Skeletal muscle cell (primary cell): ENCODE results near the gene STX1A.

Experiments used
- DNase-seq: peaks from one replicate; pipeline ENCODE4 v3.0.0-alpha.2; 2010; ENCODE audit warnings: low read depth
- H3K4me3 ChIP-seq: 2 replicates; pipeline ENCODE4 v1.5.1; 2011; ENCODE audit warnings: low read depth, mild to moderate bottlenecking, control low read depth, low read length, moderate library complexity

STX1A gene

GRCh38 chr7:73718905-73719805, at the start of gene STX1A:
Gene STX1A (minus strand): TSS chr7:73719669. CDS start chr7:73719631, 38 bp downstream.
- peak within 1 kb of the TSS; percentile 81 for H3K4me3 ChIP-seq
- DNase-seq: no peak

- no peak overlapping the region for H3K4me3 ChIP-seq
- no peak for DNase-seq
Measured at GRCh38 chr7:73768641-73769480, 49.4 kb upstream of the STX1A start.

- no peak for DNase-seq
- H3K4me3 ChIP-seq: no peak overlapping the region
Measured at GRCh38 chr7:73766556-73767229, 47.2 kb upstream of the STX1A start.

GRCh38 chr7:73762659-73762999, 43.2 kb upstream of the STX1A start:
- H3K4me3 ChIP-seq: no peak overlapping the region
- no peak for DNase-seq

GRCh38 chr7:73761854-73762658, 42.6 kb upstream of the STX1A start:
- H3K4me3 ChIP-seq: no peak overlapping the region
- DNase-seq: no peak

GRCh38 chr7:73758581-73759138, 39.2 kb upstream of the STX1A start:
- H3K4me3 ChIP-seq: no peak overlapping the region
- DNase-seq: no peak

- DNase-seq: no peak
- no peak overlapping the region for H3K4me3 ChIP-seq
Measured at GRCh38 chr7:73749931-73750776, 30.7 kb upstream of the STX1A start.

- no peak for DNase-seq
- no peak overlapping the region for H3K4me3 ChIP-seq
Measured at GRCh38 chr7:73746378-73746777, 26.9 kb upstream of the STX1A start.

- no peak for DNase-seq
- no peak overlapping the region for H3K4me3 ChIP-seq
Measured at GRCh38 chr7:73742753-73743641, 23.5 kb upstream of the STX1A start.

- H3K4me3 ChIP-seq: no peak overlapping the region
- DNase-seq: no peak
Measured at GRCh38 chr7:73742338-73742752, 22.9 kb upstream of the STX1A start.

- DNase-seq: no peak
Measured at GRCh38 chr7:73741600-73741999, 22.1 kb upstream of the STX1A start.

GRCh38 chr7:73740771-73741170, 21.3 kb upstream of the STX1A start:
- no peak overlapping the region for H3K4me3 ChIP-seq
- no peak for DNase-seq

More at GRCh38 chr7:73741600-73741999, 22.1 kb upstream of the STX1A start:
- no peak overlapping the region for H3K4me3 ChIP-seq

GRCh38 chr7:73740212-73740611, 20.7 kb upstream of the STX1A start:
- H3K4me3 ChIP-seq: no peak overlapping the region
- DNase-seq: no peak

- DNase-seq: no peak
- peak overlapping the region; percentile 82 for H3K4me3 ChIP-seq
Measured at GRCh38 chr7:73739387-73739767, 19.9 kb upstream of the STX1A start.

- peak; percentile 80 for DNase-seq
Measured at GRCh38 chr7:73738612-73739386, 19.3 kb upstream of the STX1A start, which contains the start of gene ABHD11. Gene ABHD11 (minus strand): TSS chr7:73738802. CDS start chr7:73738770, 32 bp downstream.

GRCh38 chr7:73738220-73738611, 18.7 kb upstream of the STX1A start:
- H3K4me3 ChIP-seq: peak overlapping the region; percentile 82
- DNase-seq: no peak

More at GRCh38 chr7:73738612-73739386, 19.3 kb upstream of the STX1A start, which contains the start of gene ABHD11:
- peak within 1 kb of the TSS; percentile 82 for H3K4me3 ChIP-seq
